ENCODE measurements around the gene KSR2.
A peak's percentile ranks its signal among the peaks of the same experiment; 100 is the strongest.

KSR2 gene

DNA sequence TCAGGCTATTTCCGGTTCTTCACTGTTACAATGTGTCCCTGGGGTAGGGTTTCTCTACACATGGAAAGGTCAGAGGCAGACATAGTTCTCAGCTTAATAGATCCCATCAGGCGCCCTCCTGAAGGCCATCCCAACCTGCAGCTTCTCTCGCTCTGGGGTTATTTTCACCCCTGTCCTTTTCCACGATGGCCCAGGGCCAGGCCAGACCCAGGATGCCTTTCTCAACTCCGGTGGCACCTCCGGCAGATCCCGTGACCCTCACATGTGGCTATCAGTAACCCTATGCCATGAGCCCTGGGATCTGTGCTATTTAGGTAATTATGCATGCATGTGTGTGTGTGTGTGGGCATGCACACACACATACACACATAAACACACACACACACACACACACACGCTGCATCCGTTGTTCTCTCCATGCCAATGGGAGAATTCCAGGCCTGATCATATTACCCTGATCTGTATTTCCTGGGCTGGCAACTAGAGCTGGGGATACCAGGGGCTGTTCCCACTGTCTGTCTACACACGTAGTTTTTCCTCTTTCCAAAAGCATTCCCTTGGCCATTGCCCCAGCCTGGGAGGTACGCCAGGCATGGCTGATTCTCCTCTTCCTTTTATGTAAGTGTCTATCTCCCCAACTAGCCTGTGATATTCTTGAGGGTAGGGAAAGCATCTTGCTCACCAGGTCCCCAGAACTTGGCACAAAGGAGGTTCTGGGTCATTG, 556.2 kb downstream of the KSR2 start:
- H3K27ac ChIP-seq, result no peak overlapping the region
- ChIA-PET CTCF (interaction anchor here (0.6 kb wide), 1 partner anchor 424 kb away, joined by 3 read pairs; no protein-coding TSS in a partner anchor), POLR2A (ENCODE audit: low non-redundant PET) (interaction anchor here (0.7 kb wide), 1 partner anchor 884 kb away, joined by 3 read pairs; no protein-coding TSS in a partner anchor)
- TF ChIP-seq, protein P1, sequence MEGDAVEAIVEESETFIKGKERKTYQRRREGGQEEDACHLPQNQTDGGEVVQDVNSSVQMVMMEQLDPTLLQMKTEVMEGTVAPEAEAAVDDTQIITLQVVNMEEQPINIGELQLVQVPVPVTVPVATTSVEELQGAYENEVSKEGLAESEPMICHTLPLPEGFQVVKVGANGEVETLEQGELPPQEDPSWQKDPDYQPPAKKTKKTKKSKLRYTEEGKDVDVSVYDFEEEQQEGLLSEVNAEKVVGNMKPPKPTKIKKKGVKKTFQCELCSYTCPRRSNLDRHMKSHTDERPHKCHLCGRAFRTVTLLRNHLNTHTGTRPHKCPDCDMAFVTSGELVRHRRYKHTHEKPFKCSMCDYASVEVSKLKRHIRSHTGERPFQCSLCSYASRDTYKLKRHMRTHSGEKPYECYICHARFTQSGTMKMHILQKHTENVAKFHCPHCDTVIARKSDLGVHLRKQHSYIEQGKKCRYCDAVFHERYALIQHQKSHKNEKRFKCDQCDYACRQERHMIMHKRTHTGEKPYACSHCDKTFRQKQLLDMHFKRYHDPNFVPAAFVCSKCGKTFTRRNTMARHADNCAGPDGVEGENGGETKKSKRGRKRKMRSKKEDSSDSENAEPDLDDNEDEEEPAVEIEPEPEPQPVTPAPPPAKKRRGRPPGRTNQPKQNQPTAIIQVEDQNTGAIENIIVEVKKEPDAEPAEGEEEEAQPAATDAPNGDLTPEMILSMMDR (conservative IDR thresholded peaks at IDR 0.05; ENCODE audit: low read depth), result no peak
- no peak for DNase-seq (ENCODE audit: low spot score)

DNA sequence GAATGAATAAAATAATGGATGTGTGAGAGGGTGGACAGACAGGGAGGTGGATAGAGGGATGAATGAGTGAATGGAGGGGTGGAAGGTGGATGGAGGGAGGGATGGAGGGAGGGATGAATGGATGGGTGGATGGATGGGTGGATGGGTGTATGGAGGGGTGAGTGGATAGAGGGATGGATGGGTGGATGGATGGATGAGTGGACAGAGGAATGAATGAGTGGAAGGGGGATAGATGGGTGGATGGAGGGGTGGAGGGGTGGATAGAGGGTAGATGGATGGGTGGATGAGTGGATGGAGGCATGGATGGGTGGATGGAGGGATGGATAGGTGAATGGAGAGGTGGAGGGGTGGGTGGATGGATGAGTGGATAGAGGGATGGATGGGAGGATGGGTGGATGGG, 559.5 kb downstream of the KSR2 start:
- ChIA-PET CTCF (no interaction called here), POLR2A (ENCODE audit: low non-redundant PET) (no interaction called here)
- H3K27ac ChIP-seq, result no peak overlapping the region
- DNase-seq (ENCODE audit: low spot score), result no peak
- TF ChIP-seq, protein P1 (conservative IDR thresholded peaks at IDR 0.05; ENCODE audit: low read depth), result no peak

DNA sequence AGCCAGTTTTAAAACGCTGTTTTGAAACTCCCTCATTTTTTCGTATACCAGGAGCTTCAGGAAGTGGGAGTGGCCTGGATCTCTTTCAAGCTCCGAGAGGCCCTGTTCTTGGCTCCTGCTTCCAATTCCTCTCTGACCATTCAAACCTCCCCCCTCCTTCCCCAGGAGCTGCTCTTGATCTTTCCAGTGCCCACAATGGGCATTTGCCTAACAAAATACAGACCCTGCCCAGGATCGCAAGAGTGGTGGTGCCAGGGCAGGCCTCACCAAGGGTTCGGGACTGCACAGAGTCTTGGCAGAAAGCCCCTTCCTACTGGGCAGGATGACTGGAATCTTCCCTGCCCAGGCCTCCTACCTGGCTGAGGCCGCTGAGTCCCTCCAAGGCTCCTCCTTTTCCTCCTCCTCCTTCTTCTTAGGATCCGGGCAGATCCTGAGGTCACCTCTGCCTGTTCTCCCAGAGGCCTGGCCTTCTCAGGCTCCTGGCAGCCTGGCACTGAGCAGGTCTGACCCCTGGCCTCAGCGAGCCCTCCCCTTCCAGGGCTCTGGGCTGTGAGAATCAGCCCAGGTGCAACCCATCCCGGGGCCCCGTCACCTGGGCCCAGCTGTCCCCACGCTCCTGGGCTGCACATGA, 560.5 kb downstream of the KSR2 start:
- DNase-seq (ENCODE audit: low spot score), result peak; percentile 23

DNA sequence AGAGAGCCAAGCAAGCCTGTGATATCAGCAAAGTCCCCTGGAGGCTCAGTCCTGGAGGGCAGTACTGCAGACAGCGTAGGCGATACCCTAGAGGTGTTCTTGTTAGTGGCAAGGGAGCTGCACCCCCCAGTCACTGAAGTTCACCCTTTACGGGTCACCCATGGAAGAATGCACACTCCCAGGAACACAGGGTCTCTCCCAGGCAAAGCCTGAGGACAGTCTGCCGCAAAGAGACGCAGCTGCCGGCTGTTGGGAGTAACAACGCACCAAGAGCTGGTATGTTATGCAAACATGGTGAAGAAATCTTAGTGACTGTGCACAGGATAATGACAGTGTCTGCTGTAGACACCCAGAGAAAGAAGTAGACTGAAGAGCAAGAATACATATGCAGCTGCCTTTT, 563.9 kb downstream of the KSR2 start:
- TF ChIP-seq, protein P1 (conservative IDR thresholded peaks at IDR 0.05; ENCODE audit: low read depth), result no peak
- no peak overlapping the region for H3K27ac ChIP-seq
- DNase-seq (ENCODE audit: low spot score), result no peak
- ChIA-PET POLR2A (ENCODE audit: low non-redundant PET) (no interaction called here), CTCF (interaction anchor here (0.8 kb wide), 1 partner anchor 433 kb away, joined by 3 read pairs; no protein-coding TSS in a partner anchor)

More for the DNA sequence above, 560.5 kb downstream of the KSR2 start:
- POLR2A ChIA-PET (ENCODE audit: low non-redundant PET), result no interaction called here
- CTCF ChIA-PET, result no interaction called here
- TF ChIP-seq, protein P1 (conservative IDR thresholded peaks at IDR 0.05; ENCODE audit: low read depth), result no peak
- 0 out of 2 replicates have a peak overlapping the region, but pooled peaks have one; percentile 6 for H3K27ac ChIP-seq

DNA sequence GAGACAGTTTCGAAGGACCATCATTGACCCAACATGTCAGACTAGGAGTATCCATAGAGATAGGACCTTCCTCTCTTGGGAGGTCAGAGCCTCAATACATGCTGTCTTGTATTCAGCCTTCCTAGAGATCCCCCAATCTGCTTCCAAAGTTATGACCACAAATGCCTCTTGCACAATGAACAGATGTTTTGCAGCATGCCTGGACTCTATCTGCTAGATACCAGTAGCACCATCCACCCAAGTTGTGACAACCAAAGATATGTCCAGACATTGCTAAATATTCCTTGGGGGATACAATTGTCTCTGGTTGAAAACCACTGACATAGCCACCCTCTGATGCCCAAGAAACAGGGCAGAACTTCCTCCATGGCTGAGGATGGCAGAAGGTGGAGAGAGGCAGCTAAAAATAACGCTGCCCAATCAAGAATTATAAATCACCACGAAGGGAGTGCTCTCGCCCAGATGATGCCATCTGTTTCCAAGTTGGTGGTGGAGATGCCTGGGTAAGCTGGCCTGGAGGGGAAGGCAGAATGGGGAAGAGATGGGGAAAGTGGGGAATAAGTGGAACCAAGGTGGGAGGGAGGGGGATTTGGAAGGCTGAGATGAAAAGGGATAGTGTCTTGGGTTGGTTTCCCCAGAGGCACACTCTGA, 564.5 kb downstream of the KSR2 start:
- no peak for DNase-seq (ENCODE audit: low spot score)
- TF ChIP-seq, protein P1 (conservative IDR thresholded peaks at IDR 0.05; ENCODE audit: low read depth), result no peak
- ChIA-PET CTCF (interaction anchor here (0.8 kb wide), 1 partner anchor 433 kb away, joined by 3 read pairs; no protein-coding TSS in a partner anchor), POLR2A (ENCODE audit: low non-redundant PET) (no interaction called here)
- H3K27ac ChIP-seq, result no peak overlapping the region

DNA sequence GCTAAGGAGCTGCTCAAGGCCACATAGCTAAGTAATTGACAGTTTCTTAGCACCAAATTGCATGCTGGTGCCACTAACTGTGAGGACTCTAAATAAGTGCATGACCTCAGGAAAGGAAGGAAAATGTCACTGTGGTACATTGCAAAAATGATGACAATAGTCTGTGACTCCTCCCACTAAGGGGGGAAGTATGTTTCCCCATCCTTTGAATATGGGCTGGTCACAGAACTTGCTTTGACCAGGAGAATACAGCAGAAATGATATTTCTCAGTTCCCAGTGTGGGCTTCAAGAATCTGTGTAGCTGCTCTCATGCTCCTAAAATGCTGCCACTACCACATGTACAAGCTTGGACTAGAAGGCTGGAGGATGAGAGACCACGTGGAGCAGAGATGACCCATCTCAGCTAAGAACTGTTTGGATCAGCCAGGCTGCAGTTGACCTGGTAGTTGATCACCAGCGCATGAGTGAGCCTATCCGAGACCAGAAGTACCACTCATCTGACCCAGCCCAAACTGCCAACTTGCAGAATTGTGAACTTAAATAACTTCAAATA, 565.1 kb downstream of the KSR2 start:
- no peak for DNase-seq (ENCODE audit: low spot score)
- TF ChIP-seq, protein P1 (conservative IDR thresholded peaks at IDR 0.05; ENCODE audit: low read depth), result no peak
- H3K27ac ChIP-seq, result no peak overlapping the region
- POLR2A ChIA-PET (ENCODE audit: low non-redundant PET), result no interaction called here
- CTCF ChIA-PET, result no interaction called here

Data from RWPE1 (cell line).